HepG2 (cell line): ENCODE measurements around the gene OR2K2. TPM values are rescaled to one million over a fixed set of nuclear protein-coding genes. Genes with fewer than 3 reads are reported as not detected.
A peak's percentile ranks its signal among the peaks of the same experiment; 100 is the strongest.

ENCODE experiments used
- BRF2 ChIP-seq: sonication (generic); formaldehyde crosslinking; IDR thresholded peaks from 2 replicates; pipeline ENCODE4 v1.8.1; 2022; ENCODE audit warnings: mild to moderate bottlenecking, missing genetic modification reagents
- FOXA1 ChIP-seq, 2 experiments: fragments of 450-650 bp in 1 of 2; sonication (generic) in 1 of 2; formaldehyde crosslinking in 1 of 2; IDR thresholded peaks; 2 replicates each; pipeline versions ENCODE4 v1.4.0 to v1.6.1; 2016 to 2020; ENCODE audit warnings: missing genetic modification reagents in 1 of 2
- FOXJ3 ChIP-seq: sonication (generic); formaldehyde crosslinking; IDR thresholded peaks from 2 replicates; pipeline ENCODE4 v1.4.0; 2020; ENCODE audit warnings: missing genetic modification reagents, mild to moderate bottlenecking, borderline replicate concordance
- GATA4 ChIP-seq: sonication (generic); IDR thresholded peaks from 2 replicates; pipeline ENCODE4 v1.6.1; 2016; ENCODE audit warnings: antibody characterized with exemption, low read depth, borderline replicate concordance
- GMEB1 ChIP-seq: sonication (generic); formaldehyde crosslinking; IDR thresholded peaks from 2 replicates; pipeline ENCODE4 v1.5.1; 2020; ENCODE audit warnings: missing genetic modification reagents, mild to moderate bottlenecking, borderline replicate concordance
- ISL2 ChIP-seq: sonication (generic); formaldehyde crosslinking; IDR thresholded peaks from 2 replicates; pipeline ENCODE4 v1.5.0; 2020; ENCODE audit warnings: missing genetic modification reagents
- KDM5A ChIP-seq: fragments of 200-600 bp; sonication (generic); IDR thresholded peaks from 2 replicates; pipeline ENCODE4 v1.7.0; 2018; ENCODE audit warnings: antibody characterized with exemption, mild to moderate bottlenecking, low read length, borderline replicate concordance
- RNF219 ChIP-seq: sonication (generic); formaldehyde crosslinking; IDR thresholded peaks from 2 replicates; pipeline ENCODE4 v1.5.0; 2020; ENCODE audit warnings: mild to moderate bottlenecking, missing genetic modification reagents
- TARDBP ChIP-seq: sonication (generic); formaldehyde crosslinking; IDR thresholded peaks from 2 replicates; pipeline ENCODE4 v1.8.0; 2022; ENCODE audit warnings: mild to moderate bottlenecking, missing genetic modification reagents
- TFAP4 ChIP-seq: sonication (generic); IDR thresholded peaks from 2 replicates; pipeline ENCODE4 v1.6.1; 2016; ENCODE audit warnings: low read depth, borderline replicate concordance
- ZNF530 ChIP-seq: sonication (generic); formaldehyde crosslinking; IDR thresholded peaks from 2 replicates; pipeline ENCODE4 v1.5.0; 2020; ENCODE audit warnings: low read depth, mild to moderate bottlenecking, missing genetic modification reagents
- ZNF790 ChIP-seq: sonication (generic); formaldehyde crosslinking; IDR thresholded peaks from 2 replicates; pipeline ENCODE4 v1.8.0; 2022; ENCODE audit warnings: missing genetic modification reagents, mild to moderate bottlenecking, borderline replicate concordance
- polyA plus RNA-seq, 8 experiments: library from polyadenylated mRNA; depleted of rRNA in 3 of 8; stranded (reverse) in 7 of 8; unstranded in 1 of 8; fragments of >200 nt; fragmentation: Illumina TruSeq in 4 of 8; extraction: Trizol in 4 of 8; gene quantifications; 2 replicates each; pipeline versions ENCODE4 v1.2.1 to v1.2.3, GENCODE V29; 2011 to 2016; ENCODE audit warnings: low read depth in 4 of 8, missing spikeins in 1 of 8, mixed read lengths in 1 of 8; ENCODE audit not compliant: insufficient read depth in 1 of 8
- total RNA-seq, 5 experiments: library from RNA; depleted of rRNA; stranded (reverse); fragments of >200 nt; fragmentation: Illumina TruSeq; extraction: Trizol; gene quantifications; 2 replicates each; pipeline ENCODE4 v1.2.3, GENCODE V29; 2016; ENCODE audit warnings: low read depth in 1 of 5

Gene OR2K2
- total and polyA plus RNA-seq, 2 of the 13 experiments (the other 11 are each of a cell fraction or from before 2014, with no cell fraction given): not detected

GRCh38 chr9:111349766-111350165 is 19.7 kb upstream of the OR2K2 start (continued):
- TF ChIP-seq GATA4: peak; percentile 83
- no peak for TF ChIP-seq BRF2 (CRISPR knock-in tag)
- TF ChIP-seq KDM5A: no peak
- TF ChIP-seq ZNF530 (CRISPR knock-in tag): no peak
- no peak for TF ChIP-seq RNF219 (CRISPR knock-in tag)
- TF ChIP-seq TARDBP (CRISPR knock-in tag): 0 out of 2 replicates have a peak, but pooled peaks have one; percentile 47
- TF ChIP-seq ISL2 (CRISPR knock-in tag): peak; percentile 93
- TF ChIP-seq ZNF790 (CRISPR knock-in tag): no peak
- no peak for TF ChIP-seq GMEB1 (CRISPR knock-in tag)
- peak; percentile 88; the same call in 1 of the 2 replicates for TF ChIP-seq FOXJ3
- peak; percentile 99 for TF ChIP-seq FOXA1 (IDR thresholded peaks at IDR 0.05)
- peak; percentile 93 for TF ChIP-seq FOXA1 (CRISPR knock-in tag; IDR thresholded peaks at IDR 0.05)
- peak; percentile 6; the same call in 1 of the 2 replicates for TF ChIP-seq TFAP4
